ENCODE measurements around the gene CROCC2. TPM values are rescaled to one million over a fixed set of nuclear protein-coding genes. Genes with fewer than 3 reads are reported as not detected.

Gene CROCC2
- total RNA-seq, 1 experiment from 2014 or later, result not detected

DNA sequence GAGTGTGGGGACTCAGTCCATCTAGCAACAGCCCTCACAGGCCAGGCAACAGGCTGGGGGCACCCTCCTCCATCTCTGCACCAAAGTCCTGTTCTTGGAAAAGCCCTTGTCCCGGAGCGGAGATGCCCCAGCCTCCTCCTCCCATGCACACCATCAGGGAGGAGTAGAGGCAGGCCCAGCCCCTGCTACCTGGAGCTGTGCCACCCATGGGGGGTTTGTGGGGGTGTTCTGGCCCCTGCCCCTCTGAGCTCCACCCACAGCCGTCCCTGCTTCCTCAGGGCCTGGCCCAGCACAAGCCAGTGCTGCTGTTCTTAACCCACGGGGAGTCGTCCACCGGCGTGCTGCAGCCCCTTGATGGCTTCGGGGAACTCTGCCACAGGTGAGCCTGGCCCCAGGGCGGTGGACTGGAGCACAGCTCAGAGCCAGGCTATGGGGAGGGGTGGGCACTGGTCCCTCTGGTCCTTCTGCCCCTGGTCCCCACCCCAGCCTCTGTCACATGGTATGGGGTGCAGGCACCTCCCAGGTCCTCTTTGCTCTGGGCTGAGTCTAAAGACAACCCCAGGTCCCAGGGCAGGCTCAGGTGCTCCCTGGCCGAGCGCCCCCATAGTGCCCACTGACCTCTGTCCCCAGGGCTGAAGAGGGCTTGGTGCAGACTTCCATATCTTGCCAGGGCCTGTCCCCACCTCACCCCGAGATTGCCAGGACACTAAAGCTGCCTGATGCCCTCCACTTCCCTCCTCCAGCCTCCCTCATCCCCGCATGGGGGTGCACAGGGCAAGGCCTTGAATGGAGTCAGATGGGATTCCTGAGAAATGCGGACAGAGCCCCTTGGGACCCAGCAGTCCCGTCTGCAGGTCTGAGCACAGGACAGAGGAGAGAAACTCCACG lies 34.8 kb upstream of the CROCC2 start:
- H3K27me3 ChIP-seq (ENCODE audit: insufficient read depth, low read length), result no peaks in the 10 kb centered on the region
- H3K9ac ChIP-seq (ENCODE audit: low read length), result no peak overlapping the region
- RAD21 ChIA-PET (ENCODE audit: low non-redundant PET in 1 of 2, low total read pairs in 2 of 2, uncharacterized antibody in 2 of 2, unreplicated experiment in 2 of 2), result no interaction called here
- no peaks in the 10 kb centered on the region for H3K9me3 ChIP-seq (ENCODE audit: control insufficient read depth in 1 of 2, insufficient read depth in 1 of 2, low read depth in 1 of 2, low read length in 2 of 2)
- CTCF ChIA-PET, result no interaction called here
- H3K4me3 ChIP-seq (replicated peaks in 1 of 2; ENCODE audit: low read depth in 1 of 2, low read length in 2 of 2), result no peak overlapping the region
- H3K4me2 ChIP-seq (ENCODE audit: low read length), result no peak overlapping the region
- BruUV-seq (replicated peaks), result no TSS peak
- no peaks in the 10 kb centered on the region for H3K79me2 ChIP-seq (ENCODE audit: insufficient read depth, low read length)
- H3K27ac ChIP-seq (ENCODE audit: low read depth, low read length), result no peak overlapping the region
- no peaks in the 10 kb centered on the region for H3K9me2 ChIP-seq (ENCODE audit: insufficient read depth)
- TF ChIP-seq ZNF274 (IDR thresholded peaks at IDR 0.05; ENCODE audit: low read depth, low read length) (no peak), CEBPB (IDR thresholded peaks at IDR 0.05; ENCODE audit: low read depth) (no peak), RAD21 (IDR thresholded peaks at IDR 0.05; ENCODE audit: low read depth) (no peak), JUND (IDR thresholded peaks at IDR 0.05) (no peak), SP1 (IDR thresholded peaks at IDR 0.05; ENCODE audit: low read depth) (no peak), POLR2AphosphoS5 (IDR thresholded peaks at IDR 0.05; ENCODE audit: low read depth, low read length) (no peak), ELF1 (IDR thresholded peaks at IDR 0.05; ENCODE audit: borderline replicate concordance, low read depth) (no peak), TCF7L2 (IDR thresholded peaks at IDR 0.05; ENCODE audit: borderline replicate concordance, extremely low read depth, insufficient read depth, insufficient read length) (no peak), EZH2phosphoT487 (IDR thresholded peaks at IDR 0.05; ENCODE audit: borderline replicate concordance) (no peak), POLR2A (IDR thresholded peaks at IDR 0.05; ENCODE audit: borderline replicate concordance, extremely low read depth, insufficient read depth, insufficient read length) (no peak), SRF (IDR thresholded peaks at IDR 0.05; ENCODE audit: low read depth) (no peak), FOSL1 (IDR thresholded peaks at IDR 0.05; ENCODE audit: low read depth) (no peak)
- TF ChIP-seq, protein P1, sequence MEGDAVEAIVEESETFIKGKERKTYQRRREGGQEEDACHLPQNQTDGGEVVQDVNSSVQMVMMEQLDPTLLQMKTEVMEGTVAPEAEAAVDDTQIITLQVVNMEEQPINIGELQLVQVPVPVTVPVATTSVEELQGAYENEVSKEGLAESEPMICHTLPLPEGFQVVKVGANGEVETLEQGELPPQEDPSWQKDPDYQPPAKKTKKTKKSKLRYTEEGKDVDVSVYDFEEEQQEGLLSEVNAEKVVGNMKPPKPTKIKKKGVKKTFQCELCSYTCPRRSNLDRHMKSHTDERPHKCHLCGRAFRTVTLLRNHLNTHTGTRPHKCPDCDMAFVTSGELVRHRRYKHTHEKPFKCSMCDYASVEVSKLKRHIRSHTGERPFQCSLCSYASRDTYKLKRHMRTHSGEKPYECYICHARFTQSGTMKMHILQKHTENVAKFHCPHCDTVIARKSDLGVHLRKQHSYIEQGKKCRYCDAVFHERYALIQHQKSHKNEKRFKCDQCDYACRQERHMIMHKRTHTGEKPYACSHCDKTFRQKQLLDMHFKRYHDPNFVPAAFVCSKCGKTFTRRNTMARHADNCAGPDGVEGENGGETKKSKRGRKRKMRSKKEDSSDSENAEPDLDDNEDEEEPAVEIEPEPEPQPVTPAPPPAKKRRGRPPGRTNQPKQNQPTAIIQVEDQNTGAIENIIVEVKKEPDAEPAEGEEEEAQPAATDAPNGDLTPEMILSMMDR (IDR thresholded peaks at IDR 0.05 in 2 of 3, conservative IDR thresholded peaks at IDR 0.05 in 1 of 3; ENCODE audit: borderline replicate concordance in 1 of 3, insufficient read depth in 1 of 3, low read depth in 2 of 3, low read length in 2 of 3), result no peak
- TF ChIP-seq, protein P2, sequence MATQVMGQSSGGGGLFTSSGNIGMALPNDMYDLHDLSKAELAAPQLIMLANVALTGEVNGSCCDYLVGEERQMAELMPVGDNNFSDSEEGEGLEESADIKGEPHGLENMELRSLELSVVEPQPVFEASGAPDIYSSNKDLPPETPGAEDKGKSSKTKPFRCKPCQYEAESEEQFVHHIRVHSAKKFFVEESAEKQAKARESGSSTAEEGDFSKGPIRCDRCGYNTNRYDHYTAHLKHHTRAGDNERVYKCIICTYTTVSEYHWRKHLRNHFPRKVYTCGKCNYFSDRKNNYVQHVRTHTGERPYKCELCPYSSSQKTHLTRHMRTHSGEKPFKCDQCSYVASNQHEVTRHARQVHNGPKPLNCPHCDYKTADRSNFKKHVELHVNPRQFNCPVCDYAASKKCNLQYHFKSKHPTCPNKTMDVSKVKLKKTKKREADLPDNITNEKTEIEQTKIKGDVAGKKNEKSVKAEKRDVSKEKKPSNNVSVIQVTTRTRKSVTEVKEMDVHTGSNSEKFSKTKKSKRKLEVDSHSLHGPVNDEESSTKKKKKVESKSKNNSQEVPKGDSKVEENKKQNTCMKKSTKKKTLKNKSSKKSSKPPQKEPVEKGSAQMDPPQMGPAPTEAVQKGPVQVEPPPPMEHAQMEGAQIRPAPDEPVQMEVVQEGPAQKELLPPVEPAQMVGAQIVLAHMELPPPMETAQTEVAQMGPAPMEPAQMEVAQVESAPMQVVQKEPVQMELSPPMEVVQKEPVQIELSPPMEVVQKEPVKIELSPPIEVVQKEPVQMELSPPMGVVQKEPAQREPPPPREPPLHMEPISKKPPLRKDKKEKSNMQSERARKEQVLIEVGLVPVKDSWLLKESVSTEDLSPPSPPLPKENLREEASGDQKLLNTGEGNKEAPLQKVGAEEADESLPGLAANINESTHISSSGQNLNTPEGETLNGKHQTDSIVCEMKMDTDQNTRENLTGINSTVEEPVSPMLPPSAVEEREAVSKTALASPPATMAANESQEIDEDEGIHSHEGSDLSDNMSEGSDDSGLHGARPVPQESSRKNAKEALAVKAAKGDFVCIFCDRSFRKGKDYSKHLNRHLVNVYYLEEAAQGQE (IDR thresholded peaks at IDR 0.05; ENCODE audit: low read depth), result no peak
- TF ChIP-seq, protein P3, sequence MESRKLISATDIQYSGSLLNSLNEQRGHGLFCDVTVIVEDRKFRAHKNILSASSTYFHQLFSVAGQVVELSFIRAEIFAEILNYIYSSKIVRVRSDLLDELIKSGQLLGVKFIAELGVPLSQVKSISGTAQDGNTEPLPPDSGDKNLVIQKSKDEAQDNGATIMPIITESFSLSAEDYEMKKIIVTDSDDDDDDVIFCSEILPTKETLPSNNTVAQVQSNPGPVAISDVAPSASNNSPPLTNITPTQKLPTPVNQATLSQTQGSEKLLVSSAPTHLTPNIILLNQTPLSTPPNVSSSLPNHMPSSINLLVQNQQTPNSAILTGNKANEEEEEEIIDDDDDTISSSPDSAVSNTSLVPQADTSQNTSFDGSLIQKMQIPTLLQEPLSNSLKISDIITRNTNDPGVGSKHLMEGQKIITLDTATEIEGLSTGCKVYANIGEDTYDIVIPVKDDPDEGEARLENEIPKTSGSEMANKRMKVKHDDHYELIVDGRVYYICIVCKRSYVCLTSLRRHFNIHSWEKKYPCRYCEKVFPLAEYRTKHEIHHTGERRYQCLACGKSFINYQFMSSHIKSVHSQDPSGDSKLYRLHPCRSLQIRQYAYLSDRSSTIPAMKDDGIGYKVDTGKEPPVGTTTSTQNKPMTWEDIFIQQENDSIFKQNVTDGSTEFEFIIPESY (IDR thresholded peaks at IDR 0.05; ENCODE audit: extremely low read depth, insufficient replicate concordance, low read length), result no peak
- H4K20me1 ChIP-seq (ENCODE audit: insufficient read depth), result no peaks in the 10 kb centered on the region
- H2AFZ ChIP-seq (ENCODE audit: low read depth, low read length, poor library complexity, severe bottlenecking), result no peak overlapping the region
- H3K36me3 ChIP-seq (ENCODE audit: control insufficient read depth in 1 of 2, insufficient read depth in 2 of 2, low read length in 2 of 2), result no peaks in the 10 kb centered on the region
- no peaks in the 10 kb centered on the region for H3K4me1 ChIP-seq (ENCODE audit: control insufficient read depth in 1 of 2, insufficient read depth in 2 of 2, low read length in 2 of 2)
- no peak for DNase-seq (ENCODE audit: low read depth, low spot score)
- no peak for ATAC-seq
- intact Hi-C loops (cut with micrococcal nuclease), result no loop called here
- POLR2A ChIA-PET, result no interaction called here
